ENCODE measurements around the gene KCNA10.

The KCNA10 gene

GRCh38 chr1:110544753-110545152 is 25.8 kb upstream of the KCNA10 start:
- Mint-ChIP-seq H3K27ac (no peak overlapping the region), H3K36me3 (ENCODE audit: low read depth) (no peaks in the 10 kb centered on the region), H3K4me3 (no peak overlapping the region), H3K4me1 (ENCODE audit: low read depth) (no peaks in the 10 kb centered on the region), H3K9me3 (no peaks in the 10 kb centered on the region), H3K27me3 (peaks cover 18% of the 10 kb centered on the region)

- Mint-ChIP-seq H3K27ac (no peak overlapping the region), H3K36me3 (ENCODE audit: low read depth) (no peaks in the 10 kb centered on the region), H3K9me3 (no peaks in the 10 kb centered on the region), H3K4me1 (ENCODE audit: low read depth) (no peaks in the 10 kb centered on the region), H3K27me3 (peaks cover 18% of the 10 kb centered on the region), H3K4me3 (no peak overlapping the region)
These were observed 23.8 kb upstream of the KCNA10 start for GRCh38 chr1:110542725-110543124.

GRCh38 chr1:110541906-110542395 is 23.0 kb upstream of the KCNA10 start:
- Mint-ChIP-seq H3K36me3 (ENCODE audit: low read depth) (no peaks in the 10 kb centered on the region), H3K27ac (no peak overlapping the region), H3K9me3 (no peaks in the 10 kb centered on the region), H3K4me3 (no peak overlapping the region), H3K4me1 (ENCODE audit: low read depth) (no peaks in the 10 kb centered on the region), H3K27me3 (peaks cover 10% of the 10 kb centered on the region)

- Mint-ChIP-seq H3K27ac (no peak overlapping the region), H3K9me3 (no peaks in the 10 kb centered on the region), H3K36me3 (ENCODE audit: low read depth) (no peaks in the 10 kb centered on the region), H3K27me3 (peaks cover 7% of the 10 kb centered on the region), H3K4me3 (no peak overlapping the region), H3K4me1 (ENCODE audit: low read depth) (no peaks in the 10 kb centered on the region)
These were observed 22.1 kb upstream of the KCNA10 start for GRCh38 chr1:110540891-110541685.

- Mint-ChIP-seq H3K9me3 (no peaks in the 10 kb centered on the region), H3K27ac (no peak overlapping the region), H3K4me1 (ENCODE audit: low read depth) (no peaks in the 10 kb centered on the region), H3K4me3 (no peak overlapping the region), H3K27me3 (peaks cover 6% of the 10 kb centered on the region), H3K36me3 (ENCODE audit: low read depth) (no peaks in the 10 kb centered on the region)
These were observed 19.9 kb upstream of the KCNA10 start for GRCh38 chr1:110538921-110539320.

- no peaks in the 10 kb centered on the region for H3K36me3 Mint-ChIP-seq (ENCODE audit: low read depth)
- H3K27me3 Mint-ChIP-seq, result peaks cover 3% of the 10 kb centered on the region
- no peak overlapping the region for H3K27ac Mint-ChIP-seq
- no peak overlapping the region for H3K4me3 Mint-ChIP-seq
- H3K9me3 Mint-ChIP-seq, result no peaks in the 10 kb centered on the region
- H3K4me1 Mint-ChIP-seq (ENCODE audit: low read depth), result no peaks in the 10 kb centered on the region
These were observed 19.1 kb upstream of the KCNA10 start for GRCh38 chr1:110538075-110538474.

GRCh38 chr1:110535985-110536384 is 17.0 kb upstream of the KCNA10 start:
- H3K27me3 Mint-ChIP-seq, result peaks cover 3% of the 10 kb centered on the region
- no peak overlapping the region for H3K4me3 Mint-ChIP-seq

GRCh38 chr1:110533230-110533629 is 14.3 kb upstream of the KCNA10 start:
- Mint-ChIP-seq H3K27ac (no peak overlapping the region), H3K4me3 (no peak overlapping the region), H3K27me3 (peaks cover 3% of the 10 kb centered on the region)

More at GRCh38 chr1:110535985-110536384, 17.0 kb upstream of the KCNA10 start:
- H3K9me3 Mint-ChIP-seq, result no peaks in the 10 kb centered on the region
- no peak overlapping the region for H3K27ac Mint-ChIP-seq
- H3K36me3 Mint-ChIP-seq (ENCODE audit: low read depth), result no peaks in the 10 kb centered on the region
- H3K4me1 Mint-ChIP-seq (ENCODE audit: low read depth), result no peaks in the 10 kb centered on the region

GRCh38 chr1:110529011-110529410 is 10.0 kb upstream of the KCNA10 start:
- H3K27ac Mint-ChIP-seq, result no peak overlapping the region
- no peak overlapping the region for H3K4me3 Mint-ChIP-seq
- peaks cover 4% of the 10 kb centered on the region for H3K27me3 Mint-ChIP-seq
- no peaks in the 10 kb centered on the region for H3K9me3 Mint-ChIP-seq
- no peaks in the 10 kb centered on the region for H3K4me1 Mint-ChIP-seq (ENCODE audit: low read depth)
- H3K36me3 Mint-ChIP-seq (ENCODE audit: low read depth), result no peaks in the 10 kb centered on the region

More at GRCh38 chr1:110533230-110533629, 14.3 kb upstream of the KCNA10 start:
- no peaks in the 10 kb centered on the region for H3K9me3 Mint-ChIP-seq
- H3K36me3 Mint-ChIP-seq (ENCODE audit: low read depth), result no peaks in the 10 kb centered on the region
- no peaks in the 10 kb centered on the region for H3K4me1 Mint-ChIP-seq (ENCODE audit: low read depth)

GRCh38 chr1:110526201-110526780 is 7.3 kb upstream of the KCNA10 start:
- no peaks in the 10 kb centered on the region for H3K4me1 Mint-ChIP-seq (ENCODE audit: low read depth)
- no peak overlapping the region for H3K4me3 Mint-ChIP-seq
- no peaks in the 10 kb centered on the region for H3K9me3 Mint-ChIP-seq
- H3K27me3 Mint-ChIP-seq, result peaks cover 17% of the 10 kb centered on the region
- H3K36me3 Mint-ChIP-seq (ENCODE audit: low read depth), result no peaks in the 10 kb centered on the region
- no peak overlapping the region for H3K27ac Mint-ChIP-seq

GRCh38 chr1:110525249-110525595 is 6.2 kb upstream of the KCNA10 start:
- no peaks in the 10 kb centered on the region for H3K4me1 Mint-ChIP-seq (ENCODE audit: low read depth)
- H3K4me3 Mint-ChIP-seq, result no peak overlapping the region
- H3K36me3 Mint-ChIP-seq (ENCODE audit: low read depth), result no peaks in the 10 kb centered on the region
- H3K27ac Mint-ChIP-seq, result no peak overlapping the region
- peaks cover 17% of the 10 kb centered on the region for H3K27me3 Mint-ChIP-seq
- no peaks in the 10 kb centered on the region for H3K9me3 Mint-ChIP-seq

GRCh38 chr1:110524311-110525248 is 5.6 kb upstream of the KCNA10 start:
- Mint-ChIP-seq H3K27me3 (peaks cover 17% of the 10 kb centered on the region), H3K27ac (no peak overlapping the region), H3K4me1 (ENCODE audit: low read depth) (no peaks in the 10 kb centered on the region), H3K36me3 (ENCODE audit: low read depth) (no peaks in the 10 kb centered on the region), H3K4me3 (no peak overlapping the region), H3K9me3 (no peaks in the 10 kb centered on the region)

- Mint-ChIP-seq H3K36me3 (ENCODE audit: low read depth) (no peaks in the 10 kb centered on the region), H3K27ac (no peak overlapping the region), H3K4me1 (ENCODE audit: low read depth) (no peaks in the 10 kb centered on the region), H3K27me3 (peaks cover 14% of the 10 kb centered on the region), H3K9me3 (no peaks in the 10 kb centered on the region), H3K4me3 (no peak overlapping the region)
These were observed 4.0 kb upstream of the KCNA10 start for GRCh38 chr1:110523011-110523410.

- H3K9me3 Mint-ChIP-seq, result no peaks in the 10 kb centered on the region
- H3K27me3 Mint-ChIP-seq, result peaks cover 19% of the 10 kb centered on the region
- no peaks in the 10 kb centered on the region for H3K36me3 Mint-ChIP-seq (ENCODE audit: low read depth)
- H3K4me1 Mint-ChIP-seq (ENCODE audit: low read depth), result no peaks in the 10 kb centered on the region
- H3K4me3 Mint-ChIP-seq, result no peak overlapping the region
- no peak overlapping the region for H3K27ac Mint-ChIP-seq
These were observed 3.6 kb upstream of the KCNA10 start for GRCh38 chr1:110522560-110522959.

GRCh38 chr1:110520827-110521226 is 1.9 kb upstream of the KCNA10 start:
- Mint-ChIP-seq H3K4me1 (ENCODE audit: low read depth) (no peaks in the 10 kb centered on the region), H3K27me3 (peaks cover 21% of the 10 kb centered on the region), H3K4me3 (no peak overlapping the region), H3K9me3 (no peaks in the 10 kb centered on the region), H3K36me3 (ENCODE audit: low read depth) (no peaks in the 10 kb centered on the region), H3K27ac (no peak overlapping the region)

All from stimulated activated naive CD8-positive, alpha-beta T cell treated with anti-CD3 and anti-CD28 coated beads, Interleukin-15, Interleukin-2, amounts not matched to agents 100 ng/mL and 50 ng/mL, for 24 hours (primary cell).